Neural crest cell (in vitro differentiated cells): Measurements from ENCODE around the gene WNK1. TPM values are rescaled to one million over a fixed set of nuclear protein-coding genes. Genes with fewer than 3 reads are reported as not detected.

ENCODE experiments used
- DNase-seq: peaks from one replicate; pipeline ENCODE4 v3.0.0; 2021; ENCODE audit warnings: low read depth, mixed read lengths, low spot score
- H3K27ac Mint-ChIP-seq: one replicate; pipeline ENCODE4 v1.8.0; 2021; ENCODE audit warnings: mild to moderate bottlenecking, mixed read lengths; ENCODE audit not compliant: unreplicated experiment
- H3K27me3 Mint-ChIP-seq: 2 replicates; pipeline ENCODE4 v1.8.0; 2021; ENCODE audit warnings: low read depth, mild to moderate bottlenecking, mixed read lengths
- H3K36me3 Mint-ChIP-seq: 2 replicates; pipeline ENCODE4 v1.8.0; 2021; ENCODE audit warnings: low read depth, mild to moderate bottlenecking, mixed read lengths
- H3K4me1 Mint-ChIP-seq: 2 replicates; pipeline ENCODE4 v1.8.0; 2021; ENCODE audit warnings: mixed read lengths
- H3K4me3 Mint-ChIP-seq: one replicate; pipeline ENCODE4 v1.8.0; 2021; ENCODE audit warnings: mild to moderate bottlenecking, mixed read lengths
- H3K9me3 Mint-ChIP-seq: 2 replicates; pipeline ENCODE4 v1.8.0; 2021; ENCODE audit warnings: mixed read lengths
- total RNA-seq: library from RNA; stranded (reverse); gene quantifications from 2 replicates; pipeline ENCODE4 v1.2.1, GENCODE V29; 2021
- TF ChIP-seq, protein P1 (sequence below): fragments of 200-600 bp; sonication (generic); conservative IDR thresholded peaks from 2 replicates; pipeline ENCODE4 v1.5.0; 2021; ENCODE audit warnings: antibody characterized with exemption, mild to moderate bottlenecking

The WNK1 gene
- total RNA-seq, 1 donor from 2014 or later: 155 TPM

DNA sequence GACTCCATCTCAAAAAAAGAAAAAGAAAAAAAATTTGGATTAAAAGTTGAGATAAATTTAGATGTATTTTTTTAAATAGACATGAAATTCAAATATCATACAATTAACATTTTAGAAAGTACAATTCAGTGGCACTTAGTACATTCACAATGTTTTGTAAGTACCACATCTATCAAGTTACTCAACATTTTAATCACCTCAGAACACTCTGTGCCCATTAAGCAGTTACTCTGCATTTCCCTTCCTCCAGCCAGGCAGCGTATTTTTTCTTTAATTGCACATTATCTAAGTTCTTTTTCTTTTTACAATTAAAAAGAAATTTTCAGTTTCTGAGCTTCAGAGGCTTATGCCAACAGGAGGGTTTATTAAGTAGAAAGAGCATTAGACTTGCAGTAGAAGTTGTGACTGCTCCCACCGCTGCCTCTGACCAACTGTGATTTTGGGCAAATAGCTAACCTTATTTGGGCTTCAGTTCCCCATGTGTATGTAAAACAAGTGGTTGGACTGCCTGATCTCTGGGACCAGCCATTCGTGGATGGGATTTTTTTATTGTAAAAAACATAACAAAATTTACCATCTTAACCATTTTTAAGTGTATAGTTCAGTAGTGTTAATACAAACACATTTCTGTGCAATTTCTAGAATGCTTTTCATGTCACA is 65.7 kb downstream of the WNK1 start:
- H3K4me3 Mint-ChIP-seq: no peak overlapping the region
- TF ChIP-seq, protein P1, sequence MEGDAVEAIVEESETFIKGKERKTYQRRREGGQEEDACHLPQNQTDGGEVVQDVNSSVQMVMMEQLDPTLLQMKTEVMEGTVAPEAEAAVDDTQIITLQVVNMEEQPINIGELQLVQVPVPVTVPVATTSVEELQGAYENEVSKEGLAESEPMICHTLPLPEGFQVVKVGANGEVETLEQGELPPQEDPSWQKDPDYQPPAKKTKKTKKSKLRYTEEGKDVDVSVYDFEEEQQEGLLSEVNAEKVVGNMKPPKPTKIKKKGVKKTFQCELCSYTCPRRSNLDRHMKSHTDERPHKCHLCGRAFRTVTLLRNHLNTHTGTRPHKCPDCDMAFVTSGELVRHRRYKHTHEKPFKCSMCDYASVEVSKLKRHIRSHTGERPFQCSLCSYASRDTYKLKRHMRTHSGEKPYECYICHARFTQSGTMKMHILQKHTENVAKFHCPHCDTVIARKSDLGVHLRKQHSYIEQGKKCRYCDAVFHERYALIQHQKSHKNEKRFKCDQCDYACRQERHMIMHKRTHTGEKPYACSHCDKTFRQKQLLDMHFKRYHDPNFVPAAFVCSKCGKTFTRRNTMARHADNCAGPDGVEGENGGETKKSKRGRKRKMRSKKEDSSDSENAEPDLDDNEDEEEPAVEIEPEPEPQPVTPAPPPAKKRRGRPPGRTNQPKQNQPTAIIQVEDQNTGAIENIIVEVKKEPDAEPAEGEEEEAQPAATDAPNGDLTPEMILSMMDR: no peak

DNA sequence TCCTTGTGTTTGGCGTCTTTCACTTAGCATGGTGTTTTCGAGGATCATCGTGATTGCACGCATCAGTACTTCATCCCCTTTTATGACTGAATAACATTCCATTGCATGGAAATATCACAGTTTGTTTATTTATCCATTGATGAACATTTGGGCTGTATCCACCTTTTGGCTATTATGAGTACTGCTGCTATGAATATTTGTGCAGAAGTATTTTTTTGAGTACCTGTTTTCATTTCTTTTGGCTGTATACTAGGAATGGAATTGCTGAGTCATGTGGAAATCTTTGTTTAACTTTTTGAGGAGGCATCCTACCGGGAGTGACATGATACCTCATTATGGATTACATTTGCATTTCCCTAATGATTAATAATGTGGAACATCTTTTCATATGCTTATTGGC is 66.4 kb downstream of the WNK1 start:
- no peaks in the 10 kb centered on the region for H3K27me3 Mint-ChIP-seq
- H3K27ac Mint-ChIP-seq: no peak overlapping the region
- no peaks in the 10 kb centered on the region for H3K9me3 Mint-ChIP-seq
- DNase-seq: no peak
- TF ChIP-seq, protein P1: peak; percentile 42
- peaks cover 37% of the 10 kb centered on the region for H3K36me3 Mint-ChIP-seq
- no peak overlapping the region for H3K4me3 Mint-ChIP-seq
- H3K4me1 Mint-ChIP-seq: peaks cover 5% of the 10 kb centered on the region

More for the DNA sequence above, 65.7 kb downstream of the WNK1 start:
- Mint-ChIP-seq H3K9me3 (no peaks in the 10 kb centered on the region), H3K27ac (no peak overlapping the region), H3K27me3 (no peaks in the 10 kb centered on the region), H3K4me1 (peaks cover 5% of the 10 kb centered on the region), H3K36me3 (peaks cover 33% of the 10 kb centered on the region)
- no peak for DNase-seq

DNA sequence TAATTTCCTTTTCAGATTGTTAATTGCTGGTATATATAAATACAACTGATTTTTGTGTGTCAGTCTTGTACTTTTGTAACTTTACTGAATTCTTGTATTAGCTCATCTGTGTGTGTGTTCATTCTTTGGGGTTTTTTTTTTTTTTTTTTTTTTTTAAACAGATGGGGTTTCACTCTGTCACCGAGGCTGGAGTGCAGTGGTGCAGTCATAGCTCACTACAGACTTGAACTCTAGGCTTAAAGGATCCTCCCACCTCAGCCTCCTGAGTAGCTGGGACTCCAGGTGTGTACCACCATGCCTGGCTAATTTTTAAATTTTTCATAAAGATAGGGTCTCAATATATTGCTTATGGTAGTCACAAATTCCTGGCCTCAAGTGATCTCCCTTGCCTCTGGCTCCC is 68.0 kb downstream of the WNK1 start:
- TF ChIP-seq, protein P1: no peak
- Mint-ChIP-seq H3K27ac (no peak overlapping the region), H3K4me3 (no peak overlapping the region)

DNA sequence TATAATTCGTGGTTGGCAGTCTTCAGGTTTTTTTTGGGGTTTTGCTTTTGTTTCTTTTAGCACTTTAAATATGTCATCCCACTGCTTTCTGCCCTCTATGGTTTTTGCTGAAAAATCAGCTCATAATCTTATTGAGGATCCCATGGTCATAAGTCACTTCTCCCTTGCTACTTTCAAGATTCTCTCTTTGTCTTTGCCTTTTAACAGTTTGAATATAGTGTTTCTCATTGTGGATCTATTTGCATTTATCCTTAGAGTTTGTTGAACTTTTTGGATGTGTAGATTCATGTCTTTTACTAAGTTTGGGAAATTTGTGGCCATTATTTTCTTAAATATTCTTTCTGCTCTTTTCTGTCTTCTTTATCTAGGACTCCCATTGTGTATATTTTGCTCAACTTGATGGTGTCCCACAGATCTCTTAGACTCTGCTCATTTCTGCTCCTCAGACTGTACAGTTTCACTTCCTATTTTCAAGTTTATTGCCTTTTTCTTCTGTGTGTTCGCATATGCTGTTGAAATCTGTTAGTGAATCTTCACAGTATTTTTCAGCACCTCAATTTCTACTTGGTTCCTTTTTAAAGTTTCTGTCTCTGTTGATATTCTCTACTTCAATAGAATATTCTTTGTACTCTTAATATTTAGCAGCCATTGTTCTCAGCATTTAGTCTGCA is 70.8 kb downstream of the WNK1 start:
- Mint-ChIP-seq H3K9me3 (no peaks in the 10 kb centered on the region), H3K27ac (no peak overlapping the region), H3K27me3 (no peaks in the 10 kb centered on the region), H3K4me3 (no peak overlapping the region), H3K4me1 (no peaks in the 10 kb centered on the region), H3K36me3 (peaks cover 28% of the 10 kb centered on the region)
- DNase-seq: no peak
- TF ChIP-seq, protein P1: no peak

More for the DNA sequence above, 68.0 kb downstream of the WNK1 start:
- H3K4me1 Mint-ChIP-seq: peaks cover 5% of the 10 kb centered on the region
- H3K36me3 Mint-ChIP-seq: peaks cover 37% of the 10 kb centered on the region
- DNase-seq: no peak
- no peaks in the 10 kb centered on the region for H3K27me3 Mint-ChIP-seq
- H3K9me3 Mint-ChIP-seq: no peaks in the 10 kb centered on the region

DNA sequence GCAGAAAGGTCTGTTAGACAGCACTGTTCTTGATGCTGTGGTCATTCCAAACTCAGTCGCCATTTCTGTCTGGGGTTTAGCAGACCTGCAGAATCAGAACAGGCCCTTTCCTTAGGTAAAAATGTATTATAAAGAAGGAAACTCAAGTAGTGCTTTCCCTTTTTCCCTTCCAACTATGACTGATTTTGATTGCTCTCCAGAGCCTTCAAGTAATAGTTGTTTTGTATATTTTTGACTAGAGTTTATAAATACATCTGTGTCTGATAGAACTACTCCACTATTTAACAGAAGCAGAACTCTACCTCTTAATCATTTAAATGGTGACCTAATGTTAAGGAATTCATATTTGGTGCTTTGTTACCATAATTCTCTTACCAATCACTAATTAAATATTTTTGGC is 74.0 kb downstream of the WNK1 start:
- H3K4me1 Mint-ChIP-seq: no peaks in the 10 kb centered on the region
- TF ChIP-seq, protein P1: no peak

More for the DNA sequence above, 74.0 kb downstream of the WNK1 start:
- Mint-ChIP-seq H3K36me3 (peaks cover 30% of the 10 kb centered on the region), H3K4me3 (no peak overlapping the region), H3K27me3 (no peaks in the 10 kb centered on the region), H3K9me3 (no peaks in the 10 kb centered on the region), H3K27ac (no peak overlapping the region)
- DNase-seq: no peak
